GM18526 (cell line): ENCODE data around the gene RNMT.

ENCODE experiments used
- POLR2A ChIP-seq: IDR thresholded peaks from 3 replicates; pipeline ENCODE4 v1.6.1; 2011; ENCODE audit not compliant: insufficient read length; ENCODE audit errors: extremely low read depth

RNMT gene

GRCh38 chr18:13726232-13726971 lies at the start of gene RNMT, which contains the start of gene FAM210A:
Gene RNMT, plus strand, starts transcription at chr18:13726673. Its CDS starts 4,845 bp downstream, at chr18:13731518.
Gene FAM210A, minus strand, starts transcription at chr18:13726558. Its CDS starts 44,481 bp downstream, at chr18:13682077.
- TF ChIP-seq POLR2A = peak; percentile 73

- no peak for TF ChIP-seq POLR2A
Observed at GRCh38 chr18:13680612-13681011, 45.9 kb upstream of the RNMT start.

GRCh38 chr18:13681701-13682100 lies 44.8 kb upstream of the RNMT start:
- no peak for TF ChIP-seq POLR2A

GRCh38 chr18:13684546-13684945 lies 41.9 kb upstream of the RNMT start:
- TF ChIP-seq POLR2A = no peak

GRCh38 chr18:13688191-13689136 lies 38.0 kb upstream of the RNMT start:
- no peak for TF ChIP-seq POLR2A

- TF ChIP-seq POLR2A = no peak
Observed at GRCh38 chr18:13696961-13697360, 29.5 kb upstream of the RNMT start.

GRCh38 chr18:13700153-13700552 lies 26.3 kb upstream of the RNMT start:
- TF ChIP-seq POLR2A = no peak

- no peak for TF ChIP-seq POLR2A
Observed at GRCh38 chr18:13703899-13704298, 22.6 kb upstream of the RNMT start.

GRCh38 chr18:13710414-13710831 lies 16.1 kb upstream of the RNMT start:
- no peak for TF ChIP-seq POLR2A

- no peak for TF ChIP-seq POLR2A
Observed at GRCh38 chr18:13712400-13713131, 13.9 kb upstream of the RNMT start.

- TF ChIP-seq POLR2A = no peak
Observed at GRCh38 chr18:13713455-13714055, 12.9 kb upstream of the RNMT start.

- TF ChIP-seq POLR2A = no peak
Observed at GRCh38 chr18:13715330-13715729, 11.1 kb upstream of the RNMT start.

GRCh38 chr18:13716916-13717315 lies 9.6 kb upstream of the RNMT start:
- TF ChIP-seq POLR2A = no peak

- TF ChIP-seq POLR2A = no peak
Observed at GRCh38 chr18:13720123-13720522, 6.3 kb upstream of the RNMT start.

GRCh38 chr18:13720847-13721246 lies 5.6 kb upstream of the RNMT start:
- TF ChIP-seq POLR2A = no peak

GRCh38 chr18:13725566-13726231 lies 774 bp upstream of the RNMT start:
- TF ChIP-seq POLR2A = no peak
